K562 (cell line): Measurements from ENCODE around the gene ZFAND6. TPM values are rescaled to one million over a fixed set of nuclear protein-coding genes. Genes with fewer than 3 reads are reported as not detected.

Source experiments
- ATF7 ChIP-seq: fragments of 450-650 bp; IDR thresholded peaks from 2 replicates; pipeline ENCODE4 v1.7.1; 2014; ENCODE audit warnings: mild to moderate bottlenecking, moderate library complexity
- BACH1 ChIP-seq: fragments of 200-800 bp; sonication (Bioruptor generic); IDR thresholded peaks from 2 replicates; pipeline ENCODE4 v1.6.1; 2016; ENCODE audit warnings: missing genetic modification characterization, missing compliant biosample characterization
- CAMTA2 ChIP-seq: fragments of 250-450 bp; sonication (Bioruptor Pico); conservative IDR thresholded peaks from 2 replicates; pipeline ENCODE4 v1.5.1; 2022
- COPS2 ChIP-seq: fragments of 450-650 bp; conservative IDR thresholded peaks from 2 replicates; pipeline ENCODE4 v1.6.1; 2016; ENCODE audit warnings: mild to moderate bottlenecking, moderate library complexity
- DMBX1 ChIP-seq: fragments of 250-450 bp; sonication (Bioruptor Pico); IDR thresholded peaks from 2 replicates; pipeline ENCODE4 v1.8.0; 2022; ENCODE audit warnings: inconsistent platforms, mild to moderate bottlenecking, moderate library complexity, borderline replicate concordance
- FUS ChIP-seq: fragments of 200-400 bp; formaldehyde crosslinking; optimal IDR thresholded peaks from 2 replicates; pipeline ENCODE3; 2017; ENCODE audit warnings: low read depth, low read length
- HMGN3 ChIP-seq: IDR thresholded peaks from 2 replicates; pipeline ENCODE4 v1.6.1; 2011; ENCODE audit warnings: borderline replicate concordance, low read depth, mild to moderate bottlenecking, mixed read lengths, low read length; ENCODE audit not compliant: insufficient read length; ENCODE audit errors: extremely low read depth
- JUNB ChIP-seq: fragments of 450-650 bp; formaldehyde crosslinking; conservative IDR thresholded peaks from 2 replicates; pipeline ENCODE4 v1.4.0; 2020; ENCODE audit warnings: mild to moderate bottlenecking
- JUND ChIP-seq, 2 experiments: IDR thresholded peaks; 2 replicates in 1 of 2; 3 replicates in 1 of 2; pipeline ENCODE4 v1.6.1; 2011; ENCODE audit warnings: borderline replicate concordance in 2 of 2, low read depth in 2 of 2, low read length in 2 of 2, improper control_type of control experiment in 1 of 2, missing biosample characterization in 1 of 2, missing genetic modification characterization in 1 of 2, missing genetic modification reagents in 1 of 2
- KAT7 ChIP-seq: sonication (generic); formaldehyde crosslinking; IDR thresholded peaks from 2 replicates; pipeline ENCODE4 v1.8.0; 2022; ENCODE audit warnings: missing genetic modification reagents, mild to moderate bottlenecking, borderline replicate concordance
- KLF6 ChIP-seq: fragments of 250-450 bp; sonication (Bioruptor Pico); IDR thresholded peaks from 2 replicates; pipeline ENCODE4 v1.4.0; 2020; ENCODE audit warnings: mild to moderate bottlenecking, moderate library complexity, borderline replicate concordance
- MBD2 ChIP-seq: sonication (generic); IDR thresholded peaks from 2 replicates; pipeline ENCODE4 v1.6.1; 2016; ENCODE audit warnings: low read depth, borderline replicate concordance
- ZNF121 ChIP-seq: sonication (generic); formaldehyde crosslinking; conservative IDR thresholded peaks from 2 replicates; pipeline ENCODE4 v1.8.0; 2022; ENCODE audit warnings: missing genetic modification reagents
- ZNF354B ChIP-seq: fragments of 250-450 bp; sonication (Bioruptor Pico); IDR thresholded peaks from 2 replicates; pipeline ENCODE4 v1.4.0; 2020
- polyA plus RNA-seq, 8 experiments: library from polyadenylated mRNA; depleted of rRNA in 4 of 8; stranded (reverse) in 5 of 8; unstranded in 3 of 8; fragments of >200 nt; fragmentation: Nextera tagmentation in 2 of 8; fragmentation: Illumina TruSeq in 1 of 8; extraction: Ambion mirVana in 2 of 8; extraction: Trizol in 1 of 8; gene quantifications; 2 replicates each; pipeline versions ENCODE4 v1.2.1 to v1.2.3, GENCODE V29; 2011 to 2014; ENCODE audit warnings: inconsistent platforms in 1 of 8, missing spikeins in 1 of 8
- total RNA-seq, 7 experiments: library from RNA; depleted of rRNA in 6 of 7; stranded (reverse); fragments of >200 nt in 6 of 7; fragmentation: Illumina TruSeq in 2 of 7; extraction: Trizol in 2 of 7; gene quantifications; 2 replicates each; pipeline versions ENCODE4 v1.2.1 to v1.2.3, GENCODE V29; 2011 to 2021; ENCODE audit warnings: low replicate concordance in 1 of 7
- TF ChIP-seq, protein P1 (sequence below): fragments of 450-650 bp; conservative IDR thresholded peaks from 2 replicates; pipeline ENCODE4 v1.6.1; 2016; ENCODE audit warnings: missing genetic modification characterization, low read depth, mild to moderate bottlenecking, missing compliant biosample characterization, moderate library complexity
- TF ChIP-seq, protein P2 (sequence below): fragments of 250-450 bp; sonication (Bioruptor Pico); IDR thresholded peaks from 2 replicates; pipeline ENCODE4 v1.4.0; 2020; ENCODE audit warnings: mild to moderate bottlenecking, moderate library complexity
- TF ChIP-seq, protein P3 (sequence below): fragments of 450-650 bp; IDR thresholded peaks from 2 replicates; pipeline ENCODE4 v1.6.1; 2014; ENCODE audit warnings: low read depth, mild to moderate bottlenecking, moderate library complexity, borderline replicate concordance

The ZFAND6 gene
- total and polyA plus RNA-seq, 9 of the 15 experiments (the other 6 are each of a cell fraction or from before 2014, with no cell fraction given), result 53.9 to 206 (median 88.9) TPM

DNA sequence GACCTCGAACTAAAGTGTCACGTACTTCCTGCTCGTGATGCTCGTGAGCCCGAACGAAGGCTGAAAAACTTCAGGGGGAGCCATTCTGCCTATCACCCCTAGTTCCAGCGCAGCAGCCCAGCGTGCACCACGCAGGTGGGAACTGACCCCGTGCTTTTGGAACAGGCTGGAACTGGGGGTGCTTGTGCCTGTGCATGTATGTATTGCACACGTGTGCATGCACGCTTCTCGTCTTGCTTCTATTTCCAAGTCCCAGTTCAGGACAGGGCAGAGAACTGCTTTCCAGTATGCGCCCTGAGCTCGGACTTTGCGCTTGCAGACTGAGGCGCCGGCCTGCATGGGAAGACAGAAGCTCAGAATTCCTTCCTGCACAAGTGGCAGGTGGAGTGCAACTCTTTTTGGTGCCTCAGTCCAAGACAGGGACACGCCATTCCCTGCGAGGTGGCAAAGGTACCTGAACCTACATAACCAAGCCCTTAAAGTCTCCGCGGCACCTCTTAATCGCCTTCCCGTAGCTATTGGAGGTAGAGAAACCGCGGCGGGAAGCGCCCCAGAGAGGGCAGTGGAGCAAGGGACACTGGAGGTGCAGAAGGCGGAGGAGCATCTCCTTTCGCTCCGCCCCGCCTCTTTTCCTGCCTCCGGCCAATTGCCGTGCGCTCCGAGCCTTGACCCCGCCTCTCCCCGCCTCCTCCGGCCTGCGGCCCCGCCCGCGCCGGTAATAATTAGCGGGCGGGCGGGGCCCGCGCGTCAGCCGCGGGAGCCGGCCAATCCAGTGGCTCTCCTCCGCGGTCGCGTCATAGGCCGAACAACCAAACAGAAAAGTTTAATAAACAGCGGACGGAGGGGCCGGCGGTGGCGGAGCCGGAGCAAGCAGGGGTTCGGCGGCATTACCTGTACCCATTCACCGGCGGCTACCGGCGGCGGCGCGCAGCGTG lies at the start of gene ZFAND6 (continued):
- TF ChIP-seq, protein P1, sequence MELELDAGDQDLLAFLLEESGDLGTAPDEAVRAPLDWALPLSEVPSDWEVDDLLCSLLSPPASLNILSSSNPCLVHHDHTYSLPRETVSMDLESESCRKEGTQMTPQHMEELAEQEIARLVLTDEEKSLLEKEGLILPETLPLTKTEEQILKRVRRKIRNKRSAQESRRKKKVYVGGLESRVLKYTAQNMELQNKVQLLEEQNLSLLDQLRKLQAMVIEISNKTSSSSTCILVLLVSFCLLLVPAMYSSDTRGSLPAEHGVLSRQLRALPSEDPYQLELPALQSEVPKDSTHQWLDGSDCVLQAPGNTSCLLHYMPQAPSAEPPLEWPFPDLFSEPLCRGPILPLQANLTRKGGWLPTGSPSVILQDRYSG (tag), result no peak
- TF ChIP-seq DMBX1 (no peak), ZNF354B (CRISPR knock-in tag) (no peak), MBD2 (no peak), BACH1 (tag) (no peak), JUNB (CRISPR knock-in tag) (no peak), HMGN3 (peak; percentile 49), ZNF121 (no peak), FUS (no peak), JUND (IDR thresholded peaks at IDR 0.05; ENCODE audit: borderline replicate concordance, low read depth, low read length) (no peak), JUND (tag; IDR thresholded peaks at IDR 0.05; ENCODE audit: borderline replicate concordance, low read depth, low read length) (no peak), CAMTA2 (CRISPR knock-in tag) (no peak), COPS2 (no peak), ATF7 (peak; percentile 79), KLF6 (CRISPR knock-in tag) (no peak), KAT7 (CRISPR knock-in tag) (no peak)
- TF ChIP-seq, protein P2, sequence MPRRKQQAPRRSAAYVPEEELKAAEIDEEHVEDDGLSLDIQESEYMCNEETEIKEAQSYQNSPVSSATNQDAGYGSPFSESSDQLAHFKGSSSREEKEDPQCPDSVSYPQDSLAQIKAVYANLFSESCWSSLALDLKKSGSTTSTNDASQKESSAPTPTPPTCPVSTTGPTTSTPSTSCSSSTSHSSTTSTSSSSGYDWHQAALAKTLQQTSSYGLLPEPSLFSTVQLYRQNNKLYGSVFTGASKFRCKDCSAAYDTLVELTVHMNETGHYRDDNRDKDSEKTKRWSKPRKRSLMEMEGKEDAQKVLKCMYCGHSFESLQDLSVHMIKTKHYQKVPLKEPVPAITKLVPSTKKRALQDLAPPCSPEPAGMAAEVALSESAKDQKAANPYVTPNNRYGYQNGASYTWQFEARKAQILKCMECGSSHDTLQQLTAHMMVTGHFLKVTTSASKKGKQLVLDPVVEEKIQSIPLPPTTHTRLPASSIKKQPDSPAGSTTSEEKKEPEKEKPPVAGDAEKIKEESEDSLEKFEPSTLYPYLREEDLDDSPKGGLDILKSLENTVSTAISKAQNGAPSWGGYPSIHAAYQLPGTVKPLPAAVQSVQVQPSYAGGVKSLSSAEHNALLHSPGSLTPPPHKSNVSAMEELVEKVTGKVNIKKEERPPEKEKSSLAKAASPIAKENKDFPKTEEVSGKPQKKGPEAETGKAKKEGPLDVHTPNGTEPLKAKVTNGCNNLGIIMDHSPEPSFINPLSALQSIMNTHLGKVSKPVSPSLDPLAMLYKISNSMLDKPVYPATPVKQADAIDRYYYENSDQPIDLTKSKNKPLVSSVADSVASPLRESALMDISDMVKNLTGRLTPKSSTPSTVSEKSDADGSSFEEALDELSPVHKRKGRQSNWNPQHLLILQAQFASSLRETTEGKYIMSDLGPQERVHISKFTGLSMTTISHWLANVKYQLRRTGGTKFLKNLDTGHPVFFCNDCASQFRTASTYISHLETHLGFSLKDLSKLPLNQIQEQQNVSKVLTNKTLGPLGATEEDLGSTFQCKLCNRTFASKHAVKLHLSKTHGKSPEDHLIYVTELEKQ (CRISPR knock-in tag), result no peak
- TF ChIP-seq, protein P3, sequence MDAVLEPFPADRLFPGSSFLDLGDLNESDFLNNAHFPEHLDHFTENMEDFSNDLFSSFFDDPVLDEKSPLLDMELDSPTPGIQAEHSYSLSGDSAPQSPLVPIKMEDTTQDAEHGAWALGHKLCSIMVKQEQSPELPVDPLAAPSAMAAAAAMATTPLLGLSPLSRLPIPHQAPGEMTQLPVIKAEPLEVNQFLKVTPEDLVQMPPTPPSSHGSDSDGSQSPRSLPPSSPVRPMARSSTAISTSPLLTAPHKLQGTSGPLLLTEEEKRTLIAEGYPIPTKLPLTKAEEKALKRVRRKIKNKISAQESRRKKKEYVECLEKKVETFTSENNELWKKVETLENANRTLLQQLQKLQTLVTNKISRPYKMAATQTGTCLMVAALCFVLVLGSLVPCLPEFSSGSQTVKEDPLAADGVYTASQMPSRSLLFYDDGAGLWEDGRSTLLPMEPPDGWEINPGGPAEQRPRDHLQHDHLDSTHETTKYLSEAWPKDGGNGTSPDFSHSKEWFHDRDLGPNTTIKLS, result no peak
